HG02970 (cell line): ENCODE results near the gene FCHO1.
"Not testable (repeated sequence)": the region's sequence is repeated elsewhere in the genome, so short reads cannot be mapped to it uniquely, and the experiment has no call there.

Experiments
- ATAC-seq: cut with Tn5 transposase; IDR thresholded peaks from one replicate; pipeline ENCODE4 v1.9.1; 2021; ENCODE audit warnings: mild to moderate bottlenecking, moderate library complexity, moderate number of reproducible peaks; ENCODE audit not compliant: unreplicated experiment, low FRiP score

Gene FCHO1

GRCh38 chr19:17790059-17790780, 38.9 kb downstream of the FCHO1 start:
- ATAC-seq, result no peak

- ATAC-seq, result no peak
These were observed 43.1 kb downstream of the FCHO1 start for GRCh38 chr19:17794412-17794730.

GRCh38 chr19:17794731-17795494, 43.6 kb downstream of the FCHO1 start, which contains the start of gene B3GNT3:
Gene B3GNT3, plus strand, starts transcription at chr19:17795138. Its CDS starts 12,670 bp downstream, at chr19:17807808.
- ATAC-seq, result no peak

DNA sequence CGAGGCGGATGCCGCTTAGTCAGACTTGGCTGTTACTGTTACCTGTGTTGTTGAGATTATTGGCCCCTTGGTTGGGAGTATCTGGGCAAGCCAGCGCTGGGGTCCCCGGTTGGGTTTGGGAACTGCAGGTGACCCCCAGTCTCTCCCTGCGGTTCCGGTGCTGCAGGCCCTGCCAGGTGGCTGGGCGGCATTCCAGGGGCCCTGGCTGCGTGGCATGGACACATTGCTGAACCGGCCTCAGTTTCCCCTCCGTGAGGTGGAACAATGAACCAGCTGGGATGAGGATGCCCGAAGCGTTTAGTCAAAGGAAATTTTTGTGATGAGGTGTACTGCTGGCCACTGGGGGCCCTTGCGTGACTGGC, 44.2 kb downstream of the FCHO1 start:
- no peak for ATAC-seq

GRCh38 chr19:17796013-17796837, 44.9 kb downstream of the FCHO1 start:
- ATAC-seq, result no peak

DNA sequence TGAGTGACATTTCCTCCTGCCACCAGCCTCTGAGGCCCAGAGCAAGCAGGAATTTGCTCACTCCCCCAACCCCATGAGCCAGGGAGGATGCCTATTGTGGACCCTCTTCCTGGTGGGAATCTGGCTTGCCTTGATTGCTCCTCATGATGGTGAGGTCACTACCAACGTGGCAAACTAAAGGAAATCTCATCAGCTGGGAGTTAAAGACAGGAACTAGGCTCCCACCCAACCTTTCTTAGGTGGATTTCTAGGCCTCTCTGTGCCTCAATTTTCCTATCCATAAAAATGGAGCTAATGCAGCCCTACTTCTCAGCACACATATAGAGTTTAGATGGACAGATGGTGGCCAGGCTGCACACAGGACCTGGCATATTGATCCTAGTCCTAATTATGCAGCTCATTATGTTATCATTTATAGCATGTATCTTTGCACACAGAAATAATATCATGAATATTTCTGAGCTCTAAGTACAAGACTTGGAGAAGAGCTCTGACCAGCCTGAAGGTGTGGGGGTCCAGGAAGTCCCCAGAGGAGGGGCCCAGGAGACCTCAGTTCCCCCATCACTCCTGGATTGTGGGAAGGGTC, 45.7 kb downstream of the FCHO1 start:
- no peak for ATAC-seq

DNA sequence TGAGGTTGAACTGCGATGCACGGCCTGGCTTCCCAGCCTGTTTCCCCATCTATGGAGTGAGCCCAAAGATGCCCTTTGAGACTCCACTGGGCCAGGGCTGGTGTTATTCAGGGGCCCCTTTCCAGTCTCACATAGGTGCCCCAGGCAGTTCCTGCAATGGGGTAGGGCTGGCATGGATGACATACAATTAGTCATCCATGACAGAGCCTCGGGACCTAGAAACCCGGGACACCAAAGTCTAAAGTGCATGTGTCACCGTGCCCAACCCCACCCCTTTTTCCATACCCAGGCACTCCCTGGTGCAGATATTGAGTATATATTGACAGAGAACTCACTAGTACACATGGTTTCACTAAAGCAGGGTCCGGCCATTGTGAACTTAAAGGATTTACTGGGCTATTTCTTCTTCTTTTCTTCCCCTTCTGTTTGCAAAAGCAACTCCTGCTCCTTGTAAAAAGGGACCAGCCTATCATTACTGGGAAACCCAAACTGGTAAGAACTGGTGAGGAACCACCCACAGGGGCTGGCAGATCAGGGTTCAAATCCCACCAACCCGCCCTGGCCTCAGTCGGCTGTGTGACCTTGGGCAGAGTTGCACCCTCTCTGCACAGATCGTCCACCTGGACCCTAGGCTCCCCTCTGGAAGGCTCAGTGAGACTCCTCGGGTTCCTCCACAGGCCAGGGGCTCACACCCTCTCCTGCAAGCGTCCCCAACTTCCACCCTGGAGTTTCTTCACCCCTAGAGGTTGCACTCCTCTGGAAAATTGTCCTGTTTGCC, 46.3 kb downstream of the FCHO1 start:
- no peak for ATAC-seq

- not testable (repeated sequence) for ATAC-seq
These were observed 47.3 kb downstream of the FCHO1 start for GRCh38 chr19:17798599-17798998.

GRCh38 chr19:17802137-17802858, 51.0 kb downstream of the FCHO1 start:
- ATAC-seq, result no peak

- no peak for ATAC-seq
These were observed 52.1 kb downstream of the FCHO1 start for GRCh38 chr19:17803264-17803896.

- no peak for ATAC-seq
These were observed 54.1 kb downstream of the FCHO1 start for GRCh38 chr19:17805427-17805826.

GRCh38 chr19:17806945-17807344, 55.7 kb downstream of the FCHO1 start:
- no peak for ATAC-seq

- no peak for ATAC-seq
These were observed 56.5 kb downstream of the FCHO1 start for GRCh38 chr19:17807731-17808316.

DNA sequence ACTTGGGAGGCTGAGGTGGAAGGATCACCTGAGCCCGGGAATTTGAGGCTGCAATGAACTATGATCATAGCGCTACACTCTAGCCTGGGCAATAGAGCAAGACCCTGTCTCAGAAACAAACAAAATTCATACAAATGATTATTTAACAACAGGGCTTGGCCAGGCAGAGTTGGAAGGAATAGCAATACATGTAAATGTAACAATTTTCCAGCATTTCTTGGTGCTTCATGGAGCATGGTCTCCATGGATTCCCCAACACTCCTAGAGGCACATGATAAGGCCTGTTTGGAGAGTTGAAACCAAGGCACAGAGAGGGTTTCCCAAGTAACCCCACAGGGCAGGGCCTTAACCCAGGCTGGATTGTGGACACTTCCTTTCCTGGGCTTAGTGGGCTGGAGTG, 59.8 kb downstream of the FCHO1 start:
- ATAC-seq, result no peak

- ATAC-seq, result no peak
These were observed 60.4 kb downstream of the FCHO1 start for GRCh38 chr19:17811681-17812080.

GRCh38 chr19:17812099-17812498, 60.8 kb downstream of the FCHO1 start:
- no peak for ATAC-seq

- no peak for ATAC-seq
These were observed 66.5 kb downstream of the FCHO1 start for GRCh38 chr19:17817668-17818363.

DNA sequence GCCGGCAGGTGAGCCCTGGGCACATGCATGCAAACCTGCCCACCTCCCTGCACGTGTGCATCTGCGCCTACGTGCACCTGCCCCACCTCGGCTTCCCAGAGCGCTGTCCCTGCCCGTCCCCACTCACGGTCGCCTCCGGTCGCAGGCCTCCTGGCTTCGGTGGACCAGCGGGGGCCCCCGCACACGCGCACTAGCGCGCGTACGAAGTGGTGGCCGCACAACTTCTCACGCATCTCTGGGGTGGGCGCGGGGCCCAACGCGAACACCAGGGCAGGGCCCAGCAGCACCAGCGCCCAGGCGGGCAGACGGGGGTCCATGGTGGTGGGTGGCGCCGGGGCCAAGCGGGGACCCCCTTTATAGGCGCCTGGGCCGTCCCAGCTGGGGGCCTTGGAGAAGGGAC, 69.9 kb downstream of the FCHO1 start, which contains the start of gene INSL3:
Gene INSL3 (minus strand): TSS at position 330 of the 400 bp plus-strand sequence. CDS start 13 bp downstream, at position 317.
- no peak for ATAC-seq
